GM23338 (cell line): ENCODE results near the gene MCU. TPM values are rescaled to one million over a fixed set of nuclear protein-coding genes. Genes with fewer than 3 reads are reported as not detected.

Source experiments
- ATAC-seq: fragments of 200-7000 bp; cut with Tn5 transposase; 3 replicates; pipeline ENCODE4 v1.9.1; 2020
- DNase-seq: peaks from one replicate; pipeline ENCODE4 v3.0.0-alpha.2; 2015; ENCODE audit warnings: low spot score
- H2AFZ ChIP-seq: fragments of 200-600 bp; sonication (generic); 2 replicates; pipeline ENCODE4 v1.8.0; 2016; ENCODE audit warnings: antibody characterized with exemption, mild to moderate bottlenecking, moderate library complexity
- H3F3A ChIP-seq: fragments of 200-600 bp; sonication (generic); replicated peaks from 2 replicates; pipeline ENCODE4 v1.8.0; 2017; ENCODE audit warnings: antibody characterized with exemption, mixed run types, low read depth
- H3K27ac ChIP-seq: fragments of 200-600 bp; sonication (generic); 2 replicates; pipeline ENCODE4 v1.6.1; 2016; ENCODE audit warnings: low read depth
- H3K27me3 ChIP-seq: fragments of 200-600 bp; sonication (generic); 2 replicates; pipeline ENCODE4 v1.8.0; 2016; ENCODE audit warnings: mild to moderate bottlenecking, mixed run types, moderate library complexity; ENCODE audit not compliant: insufficient read depth
- H3K36me3 ChIP-seq: fragments of 200-600 bp; sonication (generic); 2 replicates; pipeline ENCODE4 v1.8.0; 2016; ENCODE audit warnings: mild to moderate bottlenecking; ENCODE audit not compliant: insufficient read depth
- H3K4me1 ChIP-seq: fragments of 200-600 bp; sonication (generic); 2 replicates; pipeline ENCODE4 v1.8.0; 2016; ENCODE audit warnings: mild to moderate bottlenecking, moderate library complexity; ENCODE audit not compliant: insufficient read depth
- H3K4me2 ChIP-seq: fragments of 200-600 bp; sonication (generic); 2 replicates; pipeline ENCODE4 v1.7.1; 2017; ENCODE audit warnings: mixed run types
- H3K4me3 ChIP-seq: fragments of 200-600 bp; sonication (generic); 2 replicates; pipeline ENCODE4 v1.6.1; 2016; ENCODE audit warnings: mixed run types
- H3K79me2 ChIP-seq: fragments of 200-600 bp; sonication (generic); replicated peaks from 2 replicates; pipeline ENCODE4 v1.8.0; 2017; ENCODE audit warnings: mild to moderate bottlenecking; ENCODE audit not compliant: insufficient read depth
- H3K9me2 ChIP-seq: fragments of 200-600 bp; sonication (generic); 2 replicates; pipeline ENCODE4 v1.8.0; 2017; ENCODE audit not compliant: insufficient read depth
- H4K20me1 ChIP-seq: fragments of 200-600 bp; sonication (generic); replicated peaks from 2 replicates; pipeline ENCODE4 v1.8.0; 2017; ENCODE audit warnings: mild to moderate bottlenecking; ENCODE audit not compliant: insufficient read depth
- H3K27ac Mint-ChIP-seq: 2 replicates; pipeline ENCODE4 v1.8.0; 2020; ENCODE audit warnings: inconsistent platforms, mild to moderate bottlenecking, moderate library complexity, mixed read lengths
- H3K27me3 Mint-ChIP-seq: 3 replicates; pipeline ENCODE4 v1.8.0; 2022; ENCODE audit warnings: low read depth, mild to moderate bottlenecking, moderate library complexity, mixed read lengths, inconsistent platforms; ENCODE audit not compliant: insufficient read depth, poor library complexity
- H3K36me3 Mint-ChIP-seq: 3 replicates; pipeline ENCODE4 v1.8.0; 2021; ENCODE audit warnings: low read depth, mild to moderate bottlenecking, inconsistent platforms, moderate library complexity, mixed read lengths
- H3K4me1 Mint-ChIP-seq: 3 replicates; pipeline ENCODE4 v1.8.0; 2020; ENCODE audit warnings: mild to moderate bottlenecking, inconsistent platforms, mixed read lengths
- H3K4me3 Mint-ChIP-seq: 3 replicates; pipeline ENCODE4 v1.8.0; 2021; ENCODE audit warnings: moderate library complexity, mild to moderate bottlenecking, inconsistent platforms, mixed read lengths
- H3K9me3 Mint-ChIP-seq: 3 replicates; pipeline ENCODE4 v1.8.0; 2020; ENCODE audit warnings: moderate library complexity, mild to moderate bottlenecking, inconsistent platforms, mixed read lengths
- CREB1 ChIP-seq: fragments of 250-450 bp; sonication (Bioruptor Pico); IDR thresholded peaks from 2 replicates; pipeline ENCODE4 v1.5.0; 2020; ENCODE audit warnings: low read depth, mild to moderate bottlenecking, moderate library complexity
- ETS1 ChIP-seq: IDR thresholded peaks from 2 replicates; pipeline ENCODE4 v1.6.1; 2016; ENCODE audit warnings: antibody characterized with exemption
- EZH2 ChIP-seq: fragments of 200-600 bp; sonication (generic); IDR thresholded peaks from one replicate; pipeline ENCODE4 v1.8.0; 2017; ENCODE audit warnings: antibody characterized with exemption, mild to moderate bottlenecking, low read depth; ENCODE audit not compliant: unreplicated experiment
- EZH2phosphoT487 ChIP-seq: fragments of 200-600 bp; sonication (generic); IDR thresholded peaks from one replicate; pipeline ENCODE4 v1.8.1; 2018; ENCODE audit warnings: antibody characterized with exemption; ENCODE audit not compliant: unreplicated experiment
- JUNB ChIP-seq: IDR thresholded peaks from one replicate; pipeline ENCODE4 v1.6.1; 2016; ENCODE audit warnings: antibody characterized with exemption; ENCODE audit not compliant: unreplicated experiment
- NANOG ChIP-seq: IDR thresholded peaks from 2 replicates; pipeline ENCODE4 v1.6.1; 2016; ENCODE audit warnings: antibody characterized with exemption, borderline replicate concordance
- POLR2AphosphoS5 ChIP-seq: IDR thresholded peaks from 2 replicates; pipeline ENCODE4 v1.6.1; 2016; ENCODE audit warnings: antibody characterized with exemption, low read depth
- STAT1 ChIP-seq: IDR thresholded peaks from one replicate; pipeline ENCODE4 v1.6.1; 2016; ENCODE audit warnings: antibody characterized with exemption; ENCODE audit not compliant: unreplicated experiment
- ZNF114 ChIP-seq: fragments of 250-450 bp; sonication (Bioruptor Pico); IDR thresholded peaks from 2 replicates; pipeline ENCODE4 v1.5.0; 2020; ENCODE audit warnings: mild to moderate bottlenecking, moderate library complexity
- ZNF331 ChIP-seq: fragments of 250-450 bp; sonication (Bioruptor Pico); IDR thresholded peaks from 2 replicates; pipeline ENCODE4 v1.5.0; 2020; ENCODE audit warnings: low read depth, mild to moderate bottlenecking, moderate library complexity
- ZNF462 ChIP-seq: fragments of 250-450 bp; sonication (Bioruptor Pico); IDR thresholded peaks from 2 replicates; pipeline ENCODE4 v1.5.0; 2020; ENCODE audit warnings: mild to moderate bottlenecking, moderate library complexity
- polyA plus RNA-seq: library from polyadenylated mRNA; unstranded; fragments of >200 nt; fragmentation: Nextera tagmentation; extraction: Ambion mirVana; gene quantifications from 2 replicates; pipeline ENCODE4 v1.2.1, GENCODE V29; 2016
- total RNA-seq: library from RNA; depleted of rRNA; stranded (reverse); fragments of >200 nt; shearing (Covaris generic); gene quantifications from 2 replicates; pipeline ENCODE4 v1.2.3, GENCODE V29; 2014

The MCU gene
- total and polyA plus RNA-seq, 2 experiments from 2014 or later = 41.8 to 68.2 TPM

GRCh38 chr10:72906446-72906845 is 214.5 kb downstream of the MCU start:
- TF ChIP-seq ETS1 (no peak), POLR2AphosphoS5 (no peak), STAT1 (no peak), EZH2phosphoT487 (no peak), EZH2 (no peak), NANOG (no peak), CREB1 (CRISPR knock-in tag) (no peak), ZNF331 (CRISPR knock-in tag) (no peak), ZNF462 (CRISPR knock-in tag) (no peak), ZNF114 (CRISPR knock-in tag) (no peak), JUNB (no peak)
- H3F3A ChIP-seq = no peaks in the 10 kb centered on the region
- ATAC-seq = no peak
- H3K36me3 Mint-ChIP-seq = peaks cover 11% of the 10 kb centered on the region; the same call in 2 of the 3 replicates
- H3K4me1 Mint-ChIP-seq = peaks cover 2% of the 10 kb centered on the region; the same call in 2 of the 3 replicates
- H4K20me1 ChIP-seq = no peaks in the 10 kb centered on the region
- DNase-seq = no peak
- no peak overlapping the region for H3K27ac Mint-ChIP-seq
- peaks cover 8% of the 10 kb centered on the region for H3K27me3 Mint-ChIP-seq
- no peaks in the 10 kb centered on the region for H3K4me1 ChIP-seq
- H3K27ac ChIP-seq = no peak overlapping the region
- H3K4me2 ChIP-seq = no peak overlapping the region
- no peak overlapping the region for H3K4me3 ChIP-seq
- H3K9me2 ChIP-seq = peaks cover 5% of the 10 kb centered on the region
- peak overlapping the region; percentile 38; the same call in 1 of the 2 replicates for H2AFZ ChIP-seq
- peaks cover 5% of the 10 kb centered on the region; the same call in 1 of the 2 replicates for H3K36me3 ChIP-seq
- no peaks in the 10 kb centered on the region for H3K79me2 ChIP-seq
- no peak overlapping the region for H3K4me3 Mint-ChIP-seq
- H3K9me3 Mint-ChIP-seq = peaks cover 14% of the 10 kb centered on the region
- no peaks in the 10 kb centered on the region for H3K27me3 ChIP-seq
